Chondrocyte (in vitro differentiated cells): ENCODE results near the gene SPCS3. TPM values are rescaled to one million over a fixed set of nuclear protein-coding genes. Genes with fewer than 3 reads are reported as not detected.
"Not testable (repeated sequence)": the region's sequence is repeated elsewhere in the genome, so short reads cannot be mapped to it uniquely, and the experiment has no call there.

Experiments used
- DNase-seq: peaks from one replicate; pipeline ENCODE4 v3.0.0; 2021; ENCODE audit warnings: mixed read lengths, low spot score
- H3K27ac Mint-ChIP-seq: one replicate; pipeline ENCODE4 v1.8.0; 2021; ENCODE audit warnings: mild to moderate bottlenecking, moderate library complexity, mixed read lengths; ENCODE audit not compliant: unreplicated experiment
- H3K27me3 Mint-ChIP-seq: 2 replicates; pipeline ENCODE4 v1.8.0; 2021; ENCODE audit warnings: low read depth, mixed read lengths
- H3K36me3 Mint-ChIP-seq: 2 replicates; pipeline ENCODE4 v1.8.0; 2021; ENCODE audit warnings: low read depth, mixed read lengths
- H3K4me1 Mint-ChIP-seq: 2 replicates; pipeline ENCODE4 v1.8.0; 2021; ENCODE audit warnings: low read depth, mild to moderate bottlenecking, mixed read lengths
- H3K4me3 Mint-ChIP-seq: one replicate; pipeline ENCODE4 v1.8.0; 2021; ENCODE audit warnings: mild to moderate bottlenecking, moderate library complexity, mixed read lengths; ENCODE audit not compliant: unreplicated experiment
- H3K9me3 Mint-ChIP-seq: 2 replicates; pipeline ENCODE4 v1.8.0; 2021; ENCODE audit warnings: low read depth, mixed read lengths
- total RNA-seq: library from RNA; stranded (reverse); gene quantifications from 3 replicates; pipeline ENCODE4 v1.2.1, GENCODE V29; 2021
- TF ChIP-seq, protein P1 (sequence below): fragments of 200-600 bp; sonication (generic); IDR thresholded peaks from 2 replicates; pipeline ENCODE4 v1.5.0; 2021; ENCODE audit warnings: antibody characterized with exemption, mild to moderate bottlenecking, moderate library complexity

SPCS3 gene
- total RNA-seq, 1 donor from 2014 or later: 122 TPM

DNA sequence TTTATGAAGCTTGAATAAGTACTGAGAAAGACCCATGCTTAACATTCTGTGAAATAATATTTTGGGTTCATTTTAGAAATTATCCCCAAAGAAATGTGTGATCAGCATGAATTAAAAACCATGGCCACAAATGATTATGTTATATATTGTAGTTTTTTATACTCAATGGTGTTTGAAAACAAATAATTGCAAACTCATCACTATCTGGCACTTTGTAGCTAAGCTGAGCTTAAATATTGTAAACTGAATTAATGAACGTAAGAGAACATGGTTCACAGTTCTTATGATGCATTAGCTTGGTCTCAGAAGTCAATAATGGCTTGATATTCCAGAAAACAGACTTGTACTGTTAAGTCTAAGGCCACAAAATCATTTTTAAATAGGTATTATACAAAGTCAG, 26.1 kb upstream of the SPCS3 start:
- Mint-ChIP-seq H3K4me1 (no peaks in the 10 kb centered on the region), H3K4me3 (no peak overlapping the region), H3K9me3 (no peaks in the 10 kb centered on the region), H3K36me3 (no peaks in the 10 kb centered on the region), H3K27ac (no peak overlapping the region), H3K27me3 (no peaks in the 10 kb centered on the region)
- no peak for DNase-seq
- TF ChIP-seq, protein P1, sequence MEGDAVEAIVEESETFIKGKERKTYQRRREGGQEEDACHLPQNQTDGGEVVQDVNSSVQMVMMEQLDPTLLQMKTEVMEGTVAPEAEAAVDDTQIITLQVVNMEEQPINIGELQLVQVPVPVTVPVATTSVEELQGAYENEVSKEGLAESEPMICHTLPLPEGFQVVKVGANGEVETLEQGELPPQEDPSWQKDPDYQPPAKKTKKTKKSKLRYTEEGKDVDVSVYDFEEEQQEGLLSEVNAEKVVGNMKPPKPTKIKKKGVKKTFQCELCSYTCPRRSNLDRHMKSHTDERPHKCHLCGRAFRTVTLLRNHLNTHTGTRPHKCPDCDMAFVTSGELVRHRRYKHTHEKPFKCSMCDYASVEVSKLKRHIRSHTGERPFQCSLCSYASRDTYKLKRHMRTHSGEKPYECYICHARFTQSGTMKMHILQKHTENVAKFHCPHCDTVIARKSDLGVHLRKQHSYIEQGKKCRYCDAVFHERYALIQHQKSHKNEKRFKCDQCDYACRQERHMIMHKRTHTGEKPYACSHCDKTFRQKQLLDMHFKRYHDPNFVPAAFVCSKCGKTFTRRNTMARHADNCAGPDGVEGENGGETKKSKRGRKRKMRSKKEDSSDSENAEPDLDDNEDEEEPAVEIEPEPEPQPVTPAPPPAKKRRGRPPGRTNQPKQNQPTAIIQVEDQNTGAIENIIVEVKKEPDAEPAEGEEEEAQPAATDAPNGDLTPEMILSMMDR: no peak

- H3K9me3 Mint-ChIP-seq, H3K27me3 Mint-ChIP-seq, H3K27ac Mint-ChIP-seq, H3K4me3 Mint-ChIP-seq, H3K36me3 Mint-ChIP-seq, H3K4me1 Mint-ChIP-seq, DNase-seq: not testable (repeated sequence)
Observed at GRCh38 chr4:176295907-176296306, 23.9 kb upstream of the SPCS3 start.

DNA sequence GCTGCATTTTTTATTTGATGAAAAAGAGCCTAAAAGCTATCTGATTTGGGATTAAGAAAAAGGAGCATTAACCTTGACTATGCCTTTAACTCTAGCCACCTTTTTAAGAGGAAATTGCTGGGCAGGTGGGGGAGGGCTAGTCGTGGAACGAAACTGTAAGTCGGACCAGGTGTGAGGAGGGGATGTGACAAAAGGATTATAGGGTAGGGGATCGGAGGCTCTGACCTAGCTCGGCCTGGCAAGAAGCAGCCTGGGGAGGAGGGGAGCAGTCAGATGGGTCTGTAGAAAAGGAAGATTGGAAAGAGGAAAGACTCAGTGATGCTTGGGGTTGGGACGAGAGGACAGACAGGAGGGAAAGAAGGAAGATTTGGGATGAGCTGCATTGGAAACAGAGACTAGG, 21.1 kb upstream of the SPCS3 start:
- H3K36me3 Mint-ChIP-seq: no peaks in the 10 kb centered on the region

DNA sequence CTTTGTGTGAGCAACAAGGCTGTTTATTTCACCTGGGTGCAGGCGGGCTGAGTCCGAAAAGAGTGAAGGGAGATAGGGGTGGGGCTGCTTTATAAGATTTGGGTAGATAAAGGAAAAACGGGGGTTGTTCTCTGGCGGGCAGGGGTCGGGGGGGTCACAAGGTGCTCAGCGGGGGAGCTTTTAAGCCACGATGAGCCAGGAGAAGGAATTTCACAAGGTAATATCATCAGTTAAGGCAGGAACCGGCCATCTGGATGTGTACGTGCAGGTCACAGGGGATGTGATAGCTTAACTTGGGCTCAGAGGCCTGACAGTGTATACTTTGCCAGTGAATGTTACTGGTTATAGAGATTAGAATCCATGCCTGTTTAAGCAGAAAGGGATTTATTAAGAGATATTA, 19.7 kb upstream of the SPCS3 start:
- H3K36me3 Mint-ChIP-seq: no peaks in the 10 kb centered on the region
- no peak for DNase-seq
- no peaks in the 10 kb centered on the region for H3K27me3 Mint-ChIP-seq
- H3K9me3 Mint-ChIP-seq: no peaks in the 10 kb centered on the region
- H3K27ac Mint-ChIP-seq: no peak overlapping the region
- H3K4me3 Mint-ChIP-seq: no peak overlapping the region
- TF ChIP-seq, protein P1: no peak
- H3K4me1 Mint-ChIP-seq: peaks cover 12% of the 10 kb centered on the region

More for the DNA sequence above, 21.1 kb upstream of the SPCS3 start:
- H3K27ac Mint-ChIP-seq: no peak overlapping the region
- H3K9me3 Mint-ChIP-seq: no peaks in the 10 kb centered on the region
- peaks cover 9% of the 10 kb centered on the region for H3K4me1 Mint-ChIP-seq
- H3K27me3 Mint-ChIP-seq: no peaks in the 10 kb centered on the region
- H3K4me3 Mint-ChIP-seq: no peak overlapping the region
- TF ChIP-seq, protein P1: no peak
- no peak for DNase-seq

DNA sequence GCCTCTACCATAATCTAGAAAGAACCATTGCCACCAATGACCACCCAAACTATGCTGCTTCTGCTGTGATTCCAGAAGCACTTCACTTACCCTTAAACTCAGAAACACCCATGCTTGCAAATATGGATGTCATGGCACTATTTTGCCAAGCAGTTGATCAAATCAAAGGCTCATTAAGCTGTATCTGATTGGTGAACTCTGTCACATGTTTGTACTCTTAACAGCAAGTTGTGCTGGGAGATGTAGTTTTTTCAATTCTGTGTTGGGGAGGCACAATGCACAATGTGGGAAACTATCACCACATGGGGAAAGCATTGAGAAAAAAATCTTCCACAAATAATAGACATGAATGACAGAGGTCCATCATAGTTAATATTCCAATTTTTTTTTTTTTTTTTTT, 19.2 kb upstream of the SPCS3 start:
- H3K27me3 Mint-ChIP-seq: no peaks in the 10 kb centered on the region
- H3K4me3 Mint-ChIP-seq: no peak overlapping the region

More for the DNA sequence above, 19.2 kb upstream of the SPCS3 start:
- Mint-ChIP-seq H3K27ac (no peak overlapping the region), H3K36me3 (no peaks in the 10 kb centered on the region), H3K9me3 (no peaks in the 10 kb centered on the region), H3K4me1 (peaks cover 12% of the 10 kb centered on the region)
- DNase-seq: no peak
- TF ChIP-seq, protein P1: no peak
